ENCODE data around the gene NEDD8.

DNA sequence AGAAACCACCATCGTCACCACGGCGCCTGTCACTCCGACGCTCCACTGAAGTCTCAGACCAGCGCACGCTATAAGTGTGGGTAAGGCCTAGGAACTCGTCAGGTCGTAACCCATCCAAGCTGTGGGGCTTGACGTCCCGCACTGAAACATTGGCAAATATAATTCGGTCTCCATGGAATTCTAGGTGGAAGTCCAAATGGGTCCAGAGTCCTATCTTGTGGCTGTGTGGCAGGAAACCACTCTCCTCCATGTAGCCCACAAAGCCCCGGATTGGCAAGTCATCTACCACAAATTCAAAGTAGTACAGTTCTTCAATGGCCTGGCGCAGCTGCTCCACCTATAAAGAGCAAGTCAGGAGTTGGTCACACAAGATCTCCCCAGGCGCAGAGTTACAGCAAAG, 39.2 kb downstream of the NEDD8 start:
- TF ChIP-seq, protein P1, sequence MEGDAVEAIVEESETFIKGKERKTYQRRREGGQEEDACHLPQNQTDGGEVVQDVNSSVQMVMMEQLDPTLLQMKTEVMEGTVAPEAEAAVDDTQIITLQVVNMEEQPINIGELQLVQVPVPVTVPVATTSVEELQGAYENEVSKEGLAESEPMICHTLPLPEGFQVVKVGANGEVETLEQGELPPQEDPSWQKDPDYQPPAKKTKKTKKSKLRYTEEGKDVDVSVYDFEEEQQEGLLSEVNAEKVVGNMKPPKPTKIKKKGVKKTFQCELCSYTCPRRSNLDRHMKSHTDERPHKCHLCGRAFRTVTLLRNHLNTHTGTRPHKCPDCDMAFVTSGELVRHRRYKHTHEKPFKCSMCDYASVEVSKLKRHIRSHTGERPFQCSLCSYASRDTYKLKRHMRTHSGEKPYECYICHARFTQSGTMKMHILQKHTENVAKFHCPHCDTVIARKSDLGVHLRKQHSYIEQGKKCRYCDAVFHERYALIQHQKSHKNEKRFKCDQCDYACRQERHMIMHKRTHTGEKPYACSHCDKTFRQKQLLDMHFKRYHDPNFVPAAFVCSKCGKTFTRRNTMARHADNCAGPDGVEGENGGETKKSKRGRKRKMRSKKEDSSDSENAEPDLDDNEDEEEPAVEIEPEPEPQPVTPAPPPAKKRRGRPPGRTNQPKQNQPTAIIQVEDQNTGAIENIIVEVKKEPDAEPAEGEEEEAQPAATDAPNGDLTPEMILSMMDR (IDR thresholded peaks at IDR 0.05): no peak
- TF ChIP-seq POLR2A (IDR thresholded peaks at IDR 0.05): no peak

All from uterus (tissue), 2 donors.